Forelimb muscle (tissue), 1 donor: ENCODE data around the gene GALNT18. TPM values are rescaled to one million over a fixed set of nuclear protein-coding genes. Genes with fewer than 3 reads are reported as not detected.
"Not testable (repeated sequence)": the region's sequence is repeated elsewhere in the genome, so short reads cannot be mapped to it uniquely, and the experiment has no call there.

Experiments used
- DNase-seq: peaks from one replicate; pipeline ENCODE4 v3.0.0-alpha.2; 2013; ENCODE audit warnings: low read depth
- polyA plus RNA-seq: library from polyadenylated mRNA; unstranded; fragments of 120-200 nt; gene quantifications from one replicate; pipeline ENCODE4 v1.2.1, GENCODE V29; 2013; ENCODE audit not compliant: insufficient read length

The GALNT18 gene
- polyA plus RNA-seq, 1 donor = 10.0 TPM

DNA sequence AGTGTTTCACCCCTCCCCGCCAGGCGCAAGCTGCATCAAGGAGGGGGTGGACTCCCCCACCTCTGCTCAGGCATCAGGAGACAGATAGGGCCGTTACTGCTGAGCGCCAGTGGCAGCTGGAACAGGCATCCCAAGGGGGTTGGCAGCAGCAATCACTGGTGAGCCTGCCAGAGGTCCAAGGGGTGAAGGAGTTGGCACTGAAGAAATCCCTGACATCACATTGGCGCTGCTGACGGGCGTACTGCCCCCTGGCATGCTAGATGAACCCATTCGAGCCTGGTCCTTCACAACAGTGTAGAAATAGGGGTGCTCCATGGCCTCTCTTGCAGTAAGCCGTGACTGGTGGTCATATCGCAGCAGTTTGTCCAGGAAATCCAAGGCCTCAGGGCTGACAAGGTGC, 270.0 kb downstream of the GALNT18 start:
- DNase-seq = not testable (repeated sequence)

DNA sequence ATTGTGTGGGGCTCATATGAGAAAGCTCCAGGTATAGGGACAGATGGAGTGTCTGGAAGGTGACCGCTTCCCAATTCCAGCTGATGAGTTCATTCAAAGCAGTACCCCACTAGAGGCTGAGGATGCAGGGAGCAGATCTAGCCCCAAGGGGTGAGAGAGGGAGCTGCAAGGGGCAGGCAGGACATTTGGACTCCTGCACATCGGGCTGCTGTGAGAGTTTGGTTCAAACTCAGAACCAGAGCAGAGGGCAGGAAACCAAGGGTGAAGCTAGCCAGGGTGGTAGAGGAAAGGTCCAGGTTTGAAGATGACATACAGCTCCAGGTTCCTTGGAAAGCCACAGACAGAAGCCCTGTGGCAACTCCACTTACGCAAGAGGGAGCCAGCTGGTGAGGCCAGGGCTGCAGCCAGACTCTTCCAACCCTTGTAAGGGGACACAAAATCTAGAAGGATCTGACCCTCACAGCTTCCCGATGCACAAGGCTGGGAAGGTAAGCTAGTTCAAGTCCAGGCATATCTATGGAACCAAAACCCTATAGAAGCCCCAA, 270.7 kb downstream of the GALNT18 start:
- DNase-seq = no peak

DNA sequence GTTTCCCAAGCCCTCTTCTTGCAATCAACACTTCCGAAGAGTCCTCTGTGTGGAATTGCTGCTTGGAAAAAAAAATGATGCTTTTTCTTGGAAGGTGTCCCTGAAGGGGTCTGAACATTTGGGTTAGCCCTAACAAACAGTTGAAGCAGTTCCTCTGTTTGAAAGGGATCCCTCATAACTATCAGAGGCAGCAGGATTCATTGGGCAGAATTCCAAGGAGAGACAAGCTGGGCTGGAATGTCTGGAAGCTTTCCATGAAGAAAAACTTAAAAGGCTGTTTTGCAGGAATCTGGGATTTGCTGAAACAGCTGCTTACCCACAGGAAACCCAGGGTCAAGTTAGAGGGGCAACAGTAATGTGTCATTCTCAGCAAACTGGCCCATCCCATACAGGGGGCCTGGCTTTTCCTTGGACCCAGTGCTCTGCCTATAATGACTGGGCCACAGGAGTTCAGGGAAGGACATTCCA, 271.9 kb downstream of the GALNT18 start:
- peak; percentile 56 for DNase-seq

DNA sequence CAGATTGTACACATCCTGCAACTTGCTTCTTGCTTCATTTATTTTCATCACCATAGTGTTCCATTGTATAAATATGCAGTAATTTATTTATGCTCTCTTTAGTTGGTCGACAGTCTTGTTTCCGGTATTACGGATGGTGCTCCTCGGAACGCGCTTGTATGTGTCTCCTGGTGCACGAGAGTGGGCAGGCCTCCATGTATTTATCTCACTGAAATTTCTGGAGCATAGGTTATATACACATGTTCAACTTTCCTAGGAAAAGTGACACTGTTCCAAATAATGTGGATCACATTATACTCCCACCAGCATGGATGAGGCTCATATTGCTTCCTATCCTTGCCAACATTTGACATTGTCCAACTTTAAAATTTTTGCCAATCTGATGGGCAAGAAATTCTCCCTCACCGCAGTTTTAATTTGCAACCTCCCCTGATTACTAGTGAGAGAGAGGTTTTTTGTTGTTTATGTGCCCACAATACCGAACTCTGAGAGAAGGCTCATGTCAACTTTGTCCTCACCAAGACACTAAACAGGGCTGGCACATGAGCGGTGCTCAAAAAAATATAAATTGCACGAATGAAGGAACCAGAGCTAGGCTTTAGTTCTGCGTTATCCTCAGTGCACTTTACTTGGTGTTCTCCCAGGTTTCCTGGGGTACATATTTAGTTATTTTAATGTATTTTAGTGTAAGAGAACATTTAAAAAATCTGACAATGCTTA, 272.5 kb downstream of the GALNT18 start:
- peak; percentile 62 for DNase-seq

DNA sequence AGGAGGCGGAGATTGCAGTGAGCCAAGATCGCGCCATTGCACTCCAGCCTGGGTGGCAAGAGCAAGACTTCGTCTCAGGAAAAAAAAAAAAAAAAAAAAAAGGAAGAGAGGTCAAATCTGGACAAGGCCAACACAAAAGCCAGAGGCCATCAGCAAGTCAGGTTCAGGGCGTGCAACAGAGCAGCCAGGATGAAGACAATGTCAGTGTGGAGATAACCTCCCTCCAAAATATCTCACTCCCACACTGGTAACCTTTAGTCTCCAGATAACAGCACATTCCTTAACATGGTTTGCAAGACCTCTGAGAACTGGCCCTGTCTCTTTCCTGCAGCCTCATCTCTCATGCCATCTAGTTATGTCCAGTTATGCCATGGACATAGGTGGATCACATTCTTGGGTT, 273.5 kb downstream of the GALNT18 start:
- DNase-seq = no peak

DNA sequence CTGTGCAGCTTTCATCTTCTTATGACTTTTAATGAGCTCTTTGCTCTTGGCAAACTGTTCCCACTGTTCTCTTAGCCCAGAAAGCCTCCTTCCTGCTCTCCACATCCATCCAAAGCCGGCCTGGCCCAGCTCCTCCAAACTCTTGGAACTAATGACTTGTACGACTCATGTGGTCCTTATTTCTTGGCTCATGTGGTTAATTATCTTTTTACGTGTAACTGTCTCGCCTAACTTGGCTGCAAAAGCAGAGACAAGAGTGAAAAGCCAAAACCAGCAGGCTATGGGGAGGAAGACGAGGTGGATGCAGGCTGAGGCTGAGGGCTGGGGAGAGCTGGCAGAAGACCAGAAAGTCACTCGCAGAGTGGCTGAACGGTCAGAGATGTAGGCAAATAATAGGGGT, 274.2 kb downstream of the GALNT18 start:
- peak; percentile 29 for DNase-seq

DNA sequence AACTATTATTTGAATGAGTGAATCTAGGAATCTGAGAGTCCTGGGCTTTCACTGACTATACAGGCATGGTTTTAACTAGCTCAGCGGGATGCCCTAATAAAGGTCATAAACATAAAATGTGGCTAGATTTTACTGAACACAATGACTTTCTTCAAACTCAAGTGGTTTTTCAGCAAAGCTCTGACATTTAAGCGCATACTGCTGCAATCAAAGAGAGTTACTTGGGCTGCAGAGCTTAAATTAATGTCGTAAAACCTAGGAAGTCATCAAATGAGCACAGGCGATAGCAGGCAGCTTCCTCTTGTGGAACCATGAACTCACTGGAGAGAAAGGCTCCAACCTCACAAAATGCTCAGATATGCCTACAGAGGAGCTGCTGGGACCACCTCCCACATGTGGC, 275.5 kb downstream of the GALNT18 start:
- DNase-seq = no peak

DNA sequence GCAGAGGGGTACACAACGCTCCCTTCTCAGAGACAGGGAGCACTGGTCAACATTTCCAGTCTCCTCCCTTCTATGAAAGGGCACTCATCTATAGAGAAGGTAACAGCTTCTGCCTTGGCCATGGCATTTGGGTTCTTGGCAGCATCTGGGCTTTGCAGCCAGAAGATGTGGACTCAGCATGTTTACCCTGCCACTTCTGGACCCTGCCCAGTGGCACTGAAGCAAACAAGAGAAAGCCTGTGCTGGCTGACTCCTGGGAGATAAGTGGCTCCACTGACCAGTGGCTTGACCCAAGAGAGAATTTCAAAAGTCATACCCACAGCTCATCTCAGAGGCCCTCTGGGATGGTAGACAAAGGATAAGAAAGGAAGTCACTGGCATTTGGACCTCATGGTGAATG, 276.7 kb downstream of the GALNT18 start:
- DNase-seq = no peak

DNA sequence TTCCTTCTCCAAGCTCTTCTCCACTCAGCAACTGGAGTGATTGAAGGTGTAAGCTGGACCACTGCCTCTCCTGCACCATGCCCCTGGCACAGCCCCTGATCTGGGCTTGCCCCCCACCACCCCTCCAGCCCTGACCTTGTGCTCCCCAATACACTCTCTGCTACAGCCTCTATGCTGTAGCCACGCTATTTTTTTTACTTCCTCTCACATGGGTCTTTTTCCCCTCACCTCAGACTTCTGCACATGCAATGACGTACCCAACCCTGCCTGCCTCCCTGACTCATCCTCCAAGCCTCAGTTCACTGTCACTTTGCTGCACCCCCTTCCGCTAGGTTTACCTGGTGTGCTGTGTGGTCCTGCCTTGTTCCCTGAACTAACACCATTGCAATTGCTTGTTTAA, 277.8 kb downstream of the GALNT18 start:
- no peak for DNase-seq

DNA sequence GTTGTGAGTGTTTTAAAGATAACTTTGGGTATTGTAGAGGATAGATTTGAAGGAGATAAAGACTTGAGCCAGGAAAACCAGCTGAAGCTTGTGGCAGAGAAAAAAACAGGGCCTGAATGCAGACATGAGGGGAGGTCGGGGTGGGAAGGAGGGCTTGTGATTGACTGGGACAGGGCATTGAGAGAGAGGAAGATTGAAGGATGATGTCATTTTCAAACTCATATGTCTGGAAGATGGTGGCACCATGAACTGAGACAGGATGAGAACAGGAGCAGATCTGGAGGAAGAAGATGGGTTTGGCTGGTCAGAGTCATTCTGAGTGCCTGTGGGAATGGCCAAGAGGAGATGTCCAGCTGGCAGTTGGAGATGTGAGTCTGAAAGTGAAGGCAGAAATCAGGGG, 283.5 kb downstream of the GALNT18 start:
- DNase-seq = no peak

DNA sequence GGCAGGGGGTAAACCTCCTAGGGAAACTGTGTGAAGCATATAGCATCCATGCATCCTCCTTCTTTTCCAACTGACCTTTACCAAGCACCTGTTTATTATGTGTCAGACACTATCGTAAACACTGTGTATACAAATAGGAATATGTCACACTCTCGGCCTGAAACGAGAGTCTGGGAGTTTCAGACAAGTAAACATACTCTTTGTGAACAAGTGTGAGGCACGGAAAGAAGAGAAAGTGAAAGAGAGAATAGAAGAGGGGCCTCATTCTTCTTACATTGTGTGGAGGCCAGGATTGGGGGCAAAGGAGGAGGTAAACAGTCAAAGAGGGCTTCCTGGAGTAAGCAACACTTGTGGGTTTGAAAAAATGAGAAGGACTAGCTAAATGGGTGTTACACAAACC, 285.1 kb downstream of the GALNT18 start:
- DNase-seq = no peak

DNA sequence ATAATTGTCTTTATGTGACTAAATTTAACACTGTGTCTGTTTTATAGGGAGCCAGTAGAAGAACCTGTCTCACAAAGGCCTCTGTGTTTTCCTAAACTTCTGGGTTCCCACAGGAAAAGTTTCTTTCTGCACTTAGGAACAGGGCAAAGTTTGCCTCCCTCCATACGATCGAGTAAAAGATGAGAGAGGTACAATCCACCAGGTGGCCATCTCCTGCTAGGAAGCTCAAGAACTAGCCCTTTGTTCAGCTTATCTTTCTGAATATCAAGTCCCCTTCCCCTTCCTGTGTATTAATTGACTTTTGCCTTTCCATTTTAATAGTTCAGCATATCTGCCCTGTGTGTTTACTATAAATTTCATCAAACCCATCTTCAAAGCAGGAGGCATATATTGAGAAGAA, 286.8 kb downstream of the GALNT18 start:
- no peak for DNase-seq

DNA sequence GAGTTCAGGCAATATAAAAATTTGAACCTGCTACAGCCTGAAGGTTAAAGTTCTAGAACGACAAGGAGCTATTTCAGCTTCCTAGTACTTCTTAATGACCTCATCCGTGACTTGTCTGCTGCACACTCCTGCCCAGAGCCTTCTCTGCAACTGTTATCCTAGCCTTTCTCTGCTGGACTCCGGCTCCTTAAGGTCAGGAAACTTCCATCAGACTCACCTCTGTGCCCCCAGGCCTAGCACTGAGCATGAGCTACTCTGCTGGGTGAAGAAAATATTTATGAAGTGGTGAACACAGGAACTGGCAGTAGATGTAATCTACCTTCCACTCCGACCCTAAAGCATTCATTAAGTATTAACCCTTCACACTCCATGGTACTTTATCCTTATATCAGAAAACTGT, 287.2 kb downstream of the GALNT18 start:
- DNase-seq = no peak

DNA sequence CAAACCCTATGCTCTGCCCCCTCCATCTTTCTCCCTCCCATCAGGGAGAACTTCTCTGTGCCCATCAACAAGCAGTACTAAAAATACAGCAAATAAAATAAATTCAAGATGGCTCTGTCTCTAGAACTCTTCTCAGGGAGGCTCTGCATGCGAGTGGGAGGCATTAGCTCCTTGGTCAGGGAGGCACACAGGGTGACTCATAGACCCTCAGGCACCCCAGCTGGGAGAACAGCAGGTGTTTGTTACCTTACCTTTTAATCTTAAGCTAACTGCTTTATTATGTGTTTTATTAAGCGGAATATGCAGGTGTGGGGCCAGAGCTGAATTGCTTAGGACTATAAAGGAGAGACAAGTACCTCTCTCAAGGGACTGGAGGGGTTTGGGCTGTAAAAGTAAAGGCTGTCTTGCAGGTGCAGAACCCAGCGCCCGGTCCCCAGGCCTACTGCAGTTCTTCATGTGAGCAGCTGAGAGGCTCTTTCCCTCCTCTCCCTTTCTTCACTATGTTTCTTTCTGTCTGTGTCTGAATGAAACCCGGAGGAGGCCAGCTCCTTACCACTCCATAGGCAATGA, 289.6 kb downstream of the GALNT18 start:
- no peak for DNase-seq

DNA sequence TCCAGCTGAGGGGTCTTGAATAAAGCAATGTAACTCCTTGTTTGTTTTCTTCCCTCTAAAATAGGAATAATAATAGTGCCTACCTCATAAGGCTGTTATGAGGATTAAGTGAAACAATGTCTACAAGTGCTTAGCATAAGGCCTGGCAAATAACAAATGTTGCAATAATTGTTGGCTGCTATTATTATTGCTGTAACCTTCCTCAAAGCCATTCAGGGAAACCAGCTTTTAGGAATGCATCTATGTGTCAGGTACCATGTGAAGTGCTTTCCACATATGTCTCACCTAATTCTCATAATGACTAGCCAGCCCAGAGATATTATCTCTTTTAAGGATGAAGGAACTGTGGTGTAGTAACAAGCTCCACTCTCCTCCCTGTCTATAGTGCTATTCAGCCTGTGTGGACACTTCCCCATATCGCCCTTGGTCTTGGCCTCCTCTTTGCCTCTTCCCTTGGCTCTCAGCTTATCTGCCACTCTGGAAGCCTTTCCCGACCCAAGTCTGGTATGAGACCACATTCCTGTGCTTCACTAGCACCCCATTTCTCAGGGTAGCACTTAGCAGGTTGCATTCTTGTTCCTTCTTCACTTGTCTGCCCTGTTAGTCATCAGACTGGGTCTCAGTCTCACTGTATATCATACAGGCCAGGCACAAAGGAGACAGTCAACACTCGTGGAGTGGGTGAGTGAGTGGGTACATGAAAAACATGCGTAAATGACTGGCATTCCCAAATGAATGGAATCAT, 292.6 kb downstream of the GALNT18 start:
- DNase-seq = no peak

DNA sequence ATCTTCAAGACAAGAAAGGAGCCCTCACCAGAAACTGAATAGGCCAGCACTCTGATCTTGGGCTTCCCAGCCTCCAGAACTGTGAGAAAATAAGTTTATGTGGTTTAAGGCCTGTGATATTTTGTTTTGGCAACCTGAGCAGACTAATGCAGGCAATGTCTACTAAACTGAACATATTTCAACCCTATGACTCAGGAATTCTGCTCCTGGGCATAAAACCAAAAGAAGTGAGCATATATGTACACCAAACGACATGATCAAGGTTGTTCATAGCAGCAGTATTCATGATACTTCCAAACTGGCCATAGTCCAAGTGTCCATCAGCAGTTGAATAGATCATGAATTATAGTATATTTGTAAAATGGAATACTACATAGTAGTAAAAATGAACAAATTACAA, 297.7 kb downstream of the GALNT18 start:
- DNase-seq = no peak

DNA sequence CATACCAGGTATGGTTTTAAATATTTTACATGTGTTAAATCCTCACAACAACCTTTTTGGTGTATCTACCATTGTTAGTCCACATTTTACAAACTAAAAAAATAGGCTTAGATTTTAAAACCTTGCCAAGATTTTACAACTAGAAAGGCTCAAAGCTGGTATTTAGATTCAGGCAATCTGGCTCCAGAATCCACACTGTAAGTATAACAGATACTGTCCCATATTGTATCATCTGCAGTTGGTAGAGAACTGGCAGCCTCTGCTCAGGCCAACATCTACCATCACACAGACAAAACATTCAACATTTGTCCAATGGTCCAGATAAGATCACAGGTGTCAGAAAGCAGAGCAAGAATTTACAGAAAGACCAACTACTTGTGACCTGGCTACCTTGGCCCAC, 299.7 kb downstream of the GALNT18 start:
- no peak for DNase-seq

DNA sequence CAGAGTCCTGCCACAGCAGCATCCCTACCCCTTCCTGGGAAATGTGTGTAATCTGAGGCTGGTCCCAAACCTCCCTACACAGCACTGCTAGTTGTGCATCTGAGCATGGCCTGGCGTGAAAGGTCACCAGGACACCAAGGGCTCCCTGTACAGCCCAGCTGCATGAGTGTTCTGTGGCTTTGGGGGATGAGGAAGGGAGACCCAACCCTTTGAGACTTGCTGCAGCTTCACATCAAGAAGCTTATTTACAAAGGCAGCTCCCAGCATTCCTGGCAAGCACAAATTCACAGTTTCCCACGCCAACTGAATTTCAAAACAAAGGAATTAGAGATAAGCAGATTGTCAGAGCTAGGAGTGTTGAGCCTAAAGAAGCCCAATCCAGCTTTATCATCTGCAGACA, 301.0 kb downstream of the GALNT18 start:
- no peak for DNase-seq

DNA sequence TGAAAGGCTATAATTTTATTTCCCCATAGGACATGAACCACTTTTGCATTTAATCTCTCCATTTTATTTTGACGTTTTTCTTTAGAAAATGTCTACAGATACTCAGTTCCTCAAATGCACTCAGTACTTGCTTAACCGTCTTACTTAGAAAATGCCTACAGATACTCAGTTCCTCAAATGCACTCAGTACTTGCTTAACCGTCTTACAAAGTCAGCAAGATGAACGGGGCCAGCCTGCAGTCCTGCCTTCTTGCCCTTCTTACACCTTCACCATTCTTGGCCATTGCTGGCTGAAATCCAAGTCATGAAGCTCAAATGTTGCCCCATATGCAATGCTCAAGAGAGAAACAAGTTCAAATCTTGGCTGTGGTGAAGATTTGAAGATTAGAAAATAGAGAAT, 302.8 kb downstream of the GALNT18 start:
- no peak for DNase-seq

DNA sequence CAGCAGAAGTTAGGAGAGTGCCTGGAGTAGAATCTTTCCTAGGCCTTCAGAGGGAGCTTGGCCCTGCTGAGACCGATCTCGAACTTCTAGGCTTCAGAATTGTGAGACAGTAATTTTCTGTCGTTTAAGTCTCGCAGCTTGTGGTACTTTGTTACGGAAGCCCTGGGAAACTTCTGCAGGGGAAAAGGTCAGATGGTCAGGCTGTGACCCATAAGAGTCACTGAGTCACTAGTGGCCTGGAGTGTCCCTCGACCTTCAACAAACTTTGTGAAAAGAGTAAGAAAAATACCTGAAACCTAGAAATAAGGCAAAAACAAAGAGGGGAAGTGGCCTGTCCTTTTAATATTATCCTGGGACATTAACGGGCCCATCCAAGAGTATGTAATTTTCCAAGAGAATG, 303.3 kb downstream of the GALNT18 start:
- no peak for DNase-seq

DNA sequence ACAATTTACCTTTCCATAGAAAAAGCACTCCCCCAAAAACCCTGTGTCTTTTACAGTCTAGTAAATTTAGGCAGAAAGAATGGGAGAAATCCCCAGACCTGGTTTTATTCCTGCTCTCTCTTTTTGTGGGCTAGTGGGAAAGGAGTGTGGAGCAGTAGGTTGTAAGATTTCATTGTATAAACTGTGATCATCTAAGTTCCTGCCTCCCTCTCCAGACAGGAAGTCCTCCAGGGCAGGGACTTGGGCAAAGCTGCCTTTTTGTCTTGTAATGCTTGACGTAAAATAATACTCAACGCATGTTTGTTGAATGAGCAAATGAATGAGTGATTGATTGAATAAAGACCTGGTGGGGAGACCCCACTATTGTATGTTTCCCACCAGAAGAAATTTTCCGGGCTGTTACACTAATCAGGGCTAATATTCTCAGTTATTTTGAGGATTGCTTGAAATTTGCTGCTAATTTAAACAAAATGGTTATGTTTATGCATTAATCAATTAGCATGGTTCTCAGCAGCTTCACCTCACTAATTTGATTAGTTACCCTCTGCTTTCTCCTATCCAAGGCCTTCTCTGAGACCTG, 305.1 kb downstream of the GALNT18 start:
- DNase-seq = no peak

DNA sequence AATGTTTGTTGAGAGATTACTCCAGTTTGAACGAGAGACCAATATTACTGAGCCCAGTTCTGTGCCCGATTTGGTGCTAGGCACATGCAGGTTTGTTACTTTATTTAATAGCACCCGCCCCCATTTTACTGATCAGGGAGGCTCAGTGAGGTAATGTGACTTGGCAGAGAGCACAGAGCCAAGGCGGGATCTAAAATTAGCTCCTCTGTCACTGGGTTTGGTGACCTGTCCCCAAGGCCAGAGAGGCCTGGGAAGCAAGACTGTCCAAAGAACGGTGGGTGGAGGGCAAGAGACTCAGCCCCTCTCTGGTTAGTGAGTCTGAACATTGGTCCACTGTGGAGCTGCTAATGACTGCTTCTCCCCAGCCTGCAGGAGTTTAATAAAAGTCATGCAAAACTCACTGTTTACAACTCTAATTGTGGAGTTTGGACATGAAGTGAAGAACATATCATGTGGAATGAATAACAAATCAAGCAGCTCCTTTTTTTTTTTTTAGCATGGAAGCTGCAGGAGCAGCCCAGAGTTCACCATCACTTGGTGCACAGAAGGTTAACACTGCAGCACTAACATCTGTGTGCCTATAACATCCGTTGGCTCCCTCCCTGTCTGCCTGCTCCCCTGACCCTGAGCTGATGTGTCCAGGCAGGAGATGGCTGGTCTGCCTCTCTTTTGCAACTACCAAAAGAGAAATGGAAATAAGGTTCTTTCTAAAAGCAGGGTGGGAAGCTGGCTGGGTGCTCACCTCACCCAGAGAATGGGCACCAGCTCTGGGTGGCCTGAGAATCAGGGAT, 307.7 kb downstream of the GALNT18 start:
- DNase-seq = no peak
